Measurements from ENCODE around the gene APOC1.
A peak's percentile ranks its signal among the peaks of the same experiment; 100 is the strongest.
"Not testable (repeated sequence)": the region's sequence is repeated elsewhere in the genome, so short reads cannot be mapped to it uniquely, and the experiment has no call there.

Gene APOC1

DNA sequence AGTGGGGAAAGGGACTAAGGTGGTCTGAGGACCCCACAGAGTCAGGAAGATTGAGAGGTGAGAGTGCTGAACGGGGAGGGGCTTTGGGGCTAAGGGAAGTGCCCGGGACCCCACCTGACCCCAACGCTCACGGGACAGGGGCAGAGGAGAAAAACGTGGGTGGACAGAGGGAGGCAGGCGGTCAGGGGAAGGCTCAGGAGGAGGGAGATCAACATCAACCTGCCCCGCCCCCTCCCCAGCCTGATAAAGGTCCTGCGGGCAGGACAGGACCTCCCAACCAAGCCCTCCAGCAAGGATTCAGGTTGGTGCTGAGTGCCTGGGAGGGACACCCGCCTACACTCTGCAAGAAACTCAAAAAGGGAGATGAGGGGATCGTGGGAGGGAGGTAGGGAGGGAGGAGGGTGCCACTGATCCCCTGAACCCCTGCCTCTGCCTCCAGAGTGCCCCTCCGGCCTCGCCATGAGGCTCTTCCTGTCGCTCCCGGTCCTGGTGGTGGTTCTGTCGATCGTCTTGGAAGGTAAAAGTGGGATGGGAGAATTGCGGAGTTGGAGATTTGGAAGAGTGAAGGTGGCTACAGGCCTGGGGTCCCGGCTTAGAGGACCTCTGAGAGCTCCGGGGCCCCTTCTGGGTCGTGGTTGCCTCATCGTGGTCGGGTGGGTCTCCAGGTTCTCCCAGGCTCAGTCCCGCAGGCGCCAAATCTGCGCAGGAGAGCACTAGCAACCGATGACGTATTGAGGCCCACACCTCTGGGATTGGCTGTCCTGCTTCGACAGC lies at the start of gene APOC1:
TSS of gene APOC1 (plus strand) at position 176 of the 774 bp plus-strand sequence. CDS start at position 460, 284 bp downstream.
- DNase-seq = peak; percentile 13 to 89 (median 67)

GRCh38 chr19:44865196-44865767 lies 49.1 kb upstream of the APOC1 start:
- DNase-seq = peak in 15 of 56 donors; percentile 9 to 51 (median 26)

- DNase-seq = no peak
Observed at GRCh38 chr19:44866664-44867063, 47.7 kb upstream of the APOC1 start.

DNA sequence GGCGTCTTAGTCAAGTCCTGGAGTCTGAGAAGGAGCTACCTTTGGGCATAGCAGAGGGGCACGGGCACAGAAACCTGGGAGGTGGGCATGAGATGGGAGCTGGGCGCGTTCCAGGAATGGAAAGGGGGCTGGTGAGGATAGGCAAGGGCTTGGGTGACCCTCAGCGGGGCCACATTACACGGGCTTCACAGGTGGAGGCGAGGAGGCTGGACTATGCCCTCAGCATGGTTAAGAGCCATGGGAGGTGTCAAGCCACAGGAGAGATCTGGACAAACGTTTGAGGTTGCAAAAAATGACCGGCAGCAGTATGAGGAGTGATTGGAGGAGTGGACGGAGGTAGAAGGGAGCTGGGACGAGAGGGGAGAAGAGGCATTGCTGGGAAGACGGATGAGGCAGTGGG lies 46.8 kb upstream of the APOC1 start:
- DNase-seq = no peak

DNA sequence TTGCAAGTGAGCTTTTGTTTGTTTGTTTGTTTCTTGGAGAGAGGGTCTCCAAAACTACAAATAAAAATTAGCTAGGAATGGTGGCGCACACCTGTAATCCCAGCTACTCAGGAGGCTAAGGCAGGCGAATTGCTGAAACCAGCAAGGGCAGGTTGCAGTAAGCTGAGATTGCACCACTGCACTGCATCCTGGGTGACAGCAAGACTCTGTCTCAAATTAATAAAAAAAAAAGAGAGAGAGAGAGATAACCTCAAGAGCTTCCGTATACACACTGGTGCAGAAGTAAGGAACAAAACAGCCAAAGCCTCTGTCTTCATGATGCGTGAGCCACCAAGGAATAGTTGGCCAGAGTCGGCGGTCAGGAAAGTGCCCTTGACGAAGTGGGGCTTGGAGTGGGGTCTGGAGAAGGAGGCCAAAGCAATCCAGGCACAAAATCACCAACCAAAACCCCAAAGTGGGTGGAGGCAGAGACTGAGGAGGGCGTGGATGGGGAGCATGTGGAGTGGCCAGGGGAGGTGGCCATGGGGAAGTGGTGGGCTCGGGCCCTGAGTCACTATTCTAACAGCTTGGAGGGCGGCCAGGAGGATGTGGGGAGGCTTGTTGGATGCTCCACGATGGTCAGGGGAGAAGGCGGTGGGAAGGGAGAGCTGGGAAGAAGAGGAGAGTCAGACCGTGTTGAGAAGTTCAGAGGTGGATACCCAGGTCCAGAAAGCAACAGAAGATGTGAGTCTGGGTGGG lies 44.5 kb upstream of the APOC1 start:
- DNase-seq = peak in 5 of 56 donors; percentile 4 to 11 (median 8)

- no peak for DNase-seq
Observed at GRCh38 chr19:44871809-44872208, 42.6 kb upstream of the APOC1 start.

DNA sequence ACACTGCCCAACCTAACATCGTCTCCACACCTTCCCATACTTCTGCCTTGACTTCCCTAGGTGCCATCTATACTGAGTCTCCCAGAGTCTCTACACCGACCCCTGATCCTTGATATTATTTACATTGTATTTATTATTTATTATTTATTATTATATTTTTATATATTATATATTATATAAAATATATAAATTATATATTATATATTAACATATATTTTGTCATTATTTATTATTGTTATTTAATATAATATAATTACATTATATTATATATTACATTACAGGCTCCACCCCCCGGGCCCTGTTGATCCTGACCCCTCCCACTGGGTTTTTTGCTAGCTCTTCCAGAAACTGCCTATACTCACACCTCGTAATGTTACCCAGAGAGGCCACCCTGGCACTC lies 41.7 kb upstream of the APOC1 start:
- DNase-seq = no peak

DNA sequence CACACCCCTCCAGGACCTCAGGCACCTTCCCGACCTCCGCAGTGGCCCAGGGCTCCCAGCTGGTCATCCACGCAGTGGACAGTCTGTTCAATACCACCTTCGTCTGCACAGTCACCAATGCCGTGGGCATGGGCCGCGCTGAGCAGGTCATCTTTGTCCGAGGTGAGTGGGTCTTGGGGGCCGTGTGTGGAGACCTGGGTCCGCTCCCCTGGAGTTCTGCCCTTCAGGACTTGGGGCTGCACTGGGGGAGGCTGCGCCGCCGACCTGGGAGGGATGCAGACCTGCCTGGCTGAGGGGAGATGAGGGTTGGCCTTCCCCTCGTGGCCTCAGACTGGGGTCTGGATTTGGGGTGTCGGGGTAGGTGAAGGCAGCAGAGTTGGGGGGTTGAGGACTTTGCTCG lies 40.1 kb upstream of the APOC1 start:
- no peak for DNase-seq

GRCh38 chr19:44875666-44876451 lies 38.5 kb upstream of the APOC1 start:
- no peak for DNase-seq

DNA sequence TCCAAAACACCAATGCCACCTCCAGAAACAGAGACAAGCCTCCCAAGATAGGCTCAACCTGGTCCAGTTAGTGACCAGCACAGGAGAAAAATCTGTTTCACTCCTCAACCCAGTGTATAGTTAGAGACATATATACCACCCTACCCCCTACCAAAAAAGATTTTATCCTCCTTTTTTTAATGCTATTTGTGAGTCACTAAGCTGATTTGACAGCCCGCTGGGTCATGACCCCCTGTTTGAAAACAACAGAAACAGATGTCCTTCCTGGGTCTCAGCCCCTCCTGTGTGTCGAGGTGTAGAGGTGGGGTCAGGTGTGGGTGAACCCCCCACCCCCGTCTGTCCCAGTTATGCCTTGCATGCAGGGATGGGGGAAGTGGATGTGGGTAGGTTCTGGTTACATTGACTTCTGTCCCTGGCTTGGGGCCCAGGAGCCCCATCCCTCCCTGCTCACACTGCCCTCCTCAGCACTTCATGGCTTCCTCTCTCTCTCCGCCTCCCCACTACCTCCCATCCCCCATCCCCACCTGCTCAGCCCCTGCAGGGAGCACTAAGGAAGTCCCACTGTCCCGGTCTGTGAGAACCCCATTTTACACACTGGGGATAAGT lies 37.4 kb upstream of the APOC1 start:
- no peak for DNase-seq

DNA sequence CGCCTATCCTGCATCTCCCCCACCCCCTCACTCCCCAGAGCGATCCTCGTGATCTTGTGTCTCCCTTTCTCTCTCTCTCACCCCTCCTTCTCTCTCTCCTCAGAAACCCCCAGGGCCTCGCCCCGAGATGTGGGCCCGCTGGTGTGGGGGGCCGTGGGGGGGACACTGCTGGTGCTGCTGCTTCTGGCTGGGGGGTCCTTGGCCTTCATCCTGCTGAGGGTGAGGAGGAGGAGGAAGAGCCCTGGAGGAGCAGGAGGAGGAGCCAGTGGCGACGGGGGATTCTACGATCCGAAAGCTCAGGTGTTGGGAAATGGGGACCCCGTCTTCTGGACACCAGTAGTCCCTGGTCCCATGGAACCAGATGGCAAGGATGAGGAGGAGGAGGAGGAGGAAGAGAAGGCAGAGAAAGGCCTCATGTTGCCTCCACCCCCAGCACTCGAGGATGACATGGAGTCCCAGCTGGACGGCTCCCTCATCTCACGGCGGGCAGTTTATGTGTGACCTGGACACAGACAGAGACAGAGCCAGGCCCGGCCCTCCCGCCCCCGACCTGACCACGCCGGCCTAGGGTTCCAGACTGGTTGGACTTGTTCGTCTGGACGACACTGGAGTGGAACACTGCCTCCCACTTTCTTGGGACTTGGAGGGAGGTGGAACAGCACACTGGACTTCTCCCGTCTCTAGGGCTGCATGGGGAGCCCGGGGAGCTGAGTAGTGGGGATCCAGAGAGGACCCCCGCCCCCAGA lies 36.1 kb upstream of the APOC1 start:
- DNase-seq = no peak

DNA sequence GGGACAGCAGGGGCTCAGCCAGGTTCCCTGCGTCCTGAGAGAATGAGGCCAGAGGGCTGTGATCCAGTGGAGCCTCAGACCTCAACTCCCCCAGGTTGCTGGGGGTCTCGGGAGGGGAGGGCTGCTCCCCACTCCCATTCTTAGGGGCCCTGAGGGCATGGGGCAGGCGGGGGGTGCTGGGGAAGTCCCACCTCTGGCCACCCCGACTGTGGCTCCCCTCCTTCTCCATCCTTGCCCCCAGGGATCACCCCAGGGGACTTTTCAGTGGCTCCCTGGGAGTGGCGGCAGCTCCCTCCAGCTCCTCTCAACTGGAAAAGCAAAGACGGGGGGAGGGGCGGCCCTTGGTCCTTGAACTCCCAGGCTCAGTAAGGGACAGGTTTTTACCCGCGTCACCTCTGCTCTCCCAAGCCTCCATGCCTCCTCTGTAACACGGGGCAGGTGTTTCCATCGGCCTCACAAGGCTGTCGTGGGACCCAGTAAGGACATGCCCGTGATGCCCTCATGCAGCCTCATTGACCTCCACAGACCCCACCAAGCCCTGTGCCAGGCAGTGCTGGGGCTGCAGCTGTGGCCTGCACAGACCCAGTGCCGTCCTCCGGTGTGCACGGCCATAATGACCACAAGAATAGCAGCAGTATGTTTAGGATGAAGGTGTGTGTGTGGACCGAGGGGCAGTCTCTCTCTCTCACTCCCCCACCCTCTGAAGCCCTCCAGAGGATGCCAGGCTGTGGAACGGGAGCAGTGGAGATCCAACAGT lies 34.9 kb upstream of the APOC1 start:
- DNase-seq = no peak

DNA sequence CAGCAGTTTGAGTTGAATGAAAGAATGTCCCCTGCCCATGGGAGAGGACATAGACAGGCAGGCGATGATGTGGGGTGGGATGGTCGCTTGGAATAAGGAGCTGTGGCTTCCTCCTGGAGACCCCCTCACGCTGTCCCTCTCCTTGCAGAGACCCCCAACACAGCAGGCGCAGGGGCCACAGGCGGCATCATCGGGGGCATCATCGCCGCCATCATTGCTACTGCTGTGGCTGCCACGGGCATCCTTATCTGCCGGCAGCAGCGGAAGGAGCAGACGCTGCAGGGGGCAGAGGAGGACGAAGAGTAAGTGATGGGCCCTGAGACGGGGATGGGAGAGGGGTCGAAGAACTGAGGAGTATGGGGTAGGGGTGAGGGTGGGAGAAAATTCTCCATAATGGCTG lies 32.3 kb upstream of the APOC1 start:
- no peak for DNase-seq

GRCh38 chr19:44882619-44883397 lies 31.6 kb upstream of the APOC1 start:
- not testable (repeated sequence) for DNase-seq

GRCh38 chr19:44883922-44884321 lies 30.5 kb upstream of the APOC1 start:
- no peak for DNase-seq

GRCh38 chr19:44884566-44884965 lies 29.8 kb upstream of the APOC1 start:
- no peak for DNase-seq

GRCh38 chr19:44886141-44886540 lies 28.3 kb upstream of the APOC1 start:
- no peak for DNase-seq

- DNase-seq = no peak
Observed at GRCh38 chr19:44887648-44888047, 26.8 kb upstream of the APOC1 start.

- not testable (repeated sequence) for DNase-seq
Observed at GRCh38 chr19:44888335-44888734, 26.1 kb upstream of the APOC1 start.

Data from amygdala (tissue), 56 donors.